Measurements from ENCODE around the gene CBX8. TPM values are rescaled to one million over a fixed set of nuclear protein-coding genes. Genes with fewer than 3 reads are reported as not detected.

The CBX8 gene
- total RNA-seq, 1 experiment from 2014 or later: 22.8 TPM

DNA sequence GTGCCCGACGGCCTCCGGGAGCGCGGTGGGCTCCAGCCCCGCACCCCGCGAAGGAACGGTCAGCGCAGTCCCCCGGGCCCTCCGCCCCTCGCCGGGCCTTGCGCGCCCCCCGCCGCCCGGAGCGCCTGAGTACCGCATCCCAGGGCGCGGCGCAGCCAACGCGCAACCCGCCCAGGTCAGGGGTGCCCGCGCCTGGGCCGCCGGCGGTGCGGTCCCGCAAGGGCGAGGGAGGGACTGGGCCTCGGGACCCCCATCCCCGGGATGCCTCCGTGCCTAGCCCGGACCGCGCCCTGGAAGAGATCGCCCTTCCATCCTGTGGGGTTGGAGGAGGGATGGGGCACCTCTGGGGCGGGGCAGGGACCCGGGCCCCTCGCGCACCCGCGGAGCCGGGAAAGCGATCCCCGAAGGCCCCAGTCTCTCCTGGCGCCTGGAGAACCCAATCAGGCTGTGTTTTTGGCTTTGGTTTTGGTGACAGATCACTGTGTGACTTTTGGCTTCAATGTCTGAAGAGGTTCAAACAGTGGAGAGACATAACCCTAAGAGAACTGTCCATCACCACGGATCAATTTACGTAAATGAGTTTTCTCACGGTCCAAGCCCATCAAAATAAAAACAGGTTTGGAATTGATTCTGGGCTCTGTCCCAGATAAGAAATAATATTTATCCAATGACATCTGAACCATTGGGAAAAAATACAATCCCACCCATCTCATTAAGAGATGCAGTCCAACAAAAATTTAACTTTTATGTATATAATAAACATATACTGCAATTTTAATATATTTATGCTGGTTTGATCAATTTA lies 48.4 kb downstream of the CBX8 start:
- in situ Hi-C loops (cut with HindIII; ENCODE audit: low pct_unique_long_range_greater_than_20kb, low sequenced_read_pairs): no loop called here
- no peak for DNase-seq (ENCODE audit: low read depth)

DNA sequence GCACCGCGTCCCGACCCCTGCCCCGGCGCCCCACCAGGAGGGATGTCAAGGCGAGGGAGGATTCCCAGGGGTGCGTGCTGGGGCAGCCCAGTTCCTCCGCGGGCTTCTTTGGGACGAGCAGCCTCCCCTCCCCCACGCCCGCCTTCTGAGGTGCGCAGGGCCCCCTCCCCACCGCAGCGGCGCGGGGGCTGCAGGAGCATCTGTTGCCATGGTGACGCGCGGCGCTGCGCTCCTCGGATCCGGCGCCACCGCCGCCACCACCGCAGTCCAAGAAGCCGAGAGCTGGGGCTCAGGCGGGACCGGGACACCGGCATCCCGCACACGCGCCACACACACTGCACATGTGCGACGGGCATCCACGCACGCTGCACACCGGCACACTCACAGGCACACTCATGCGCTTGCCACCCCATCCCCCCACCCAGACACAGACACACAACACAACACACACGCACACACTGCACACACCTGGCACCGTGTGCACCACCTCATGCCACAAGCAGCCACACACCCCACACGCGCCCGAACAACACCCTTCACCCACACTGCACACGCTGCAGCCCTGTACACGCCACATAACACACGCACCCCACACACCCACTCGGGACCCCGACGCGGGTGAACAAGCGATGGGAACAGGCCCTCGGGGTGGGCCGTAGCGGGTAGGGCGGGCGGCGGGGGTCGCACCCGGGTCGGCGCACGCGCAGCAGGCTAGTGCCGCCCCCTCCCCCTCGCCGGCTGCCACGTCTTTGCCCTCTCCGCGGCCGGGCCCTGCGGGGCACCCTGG lies 49.2 kb downstream of the CBX8 start:
- in situ Hi-C loops (cut with HindIII; ENCODE audit: low pct_unique_long_range_greater_than_20kb, low sequenced_read_pairs): no loop called here
- DNase-seq (ENCODE audit: low read depth): no peak

DNA sequence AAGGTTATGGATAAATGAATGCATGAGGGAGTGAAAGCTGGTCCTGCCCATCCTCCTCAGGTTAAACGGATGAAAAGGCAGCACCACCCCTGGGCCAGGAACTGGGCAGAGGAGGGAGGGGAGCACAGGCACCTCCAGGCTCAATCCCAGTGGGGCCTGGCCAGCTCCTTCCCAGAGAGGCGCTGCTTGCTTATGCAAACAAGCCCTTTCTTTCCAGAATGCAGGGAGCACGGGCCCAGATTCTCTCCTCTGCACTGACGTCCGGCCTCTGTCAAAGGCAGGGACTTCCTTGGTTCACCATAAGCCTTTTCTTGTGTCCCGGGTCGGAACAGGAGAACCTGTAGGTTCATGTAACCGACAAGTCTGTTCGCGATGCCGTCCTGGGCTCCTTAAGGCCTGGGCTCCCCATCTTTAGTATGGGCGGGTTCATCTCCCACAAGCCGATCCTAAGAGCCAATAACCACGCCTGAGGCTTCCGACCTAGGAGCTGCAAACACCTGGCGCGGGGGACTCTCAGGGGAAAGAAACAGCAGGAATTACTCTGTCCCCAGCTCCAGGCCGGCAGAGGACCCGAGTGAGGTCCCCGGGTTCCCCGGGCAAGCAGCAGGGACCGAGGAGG lies 49.9 kb downstream of the CBX8 start:
- in situ Hi-C loops (cut with HindIII; ENCODE audit: low pct_unique_long_range_greater_than_20kb, low sequenced_read_pairs): no loop called here
- DNase-seq (ENCODE audit: low read depth): no peak

GRCh38 chr17:79745641-79746105 lies 51.2 kb downstream of the CBX8 start:
- in situ Hi-C loops (cut with HindIII; ENCODE audit: low pct_unique_long_range_greater_than_20kb, low sequenced_read_pairs): no loop called here
- DNase-seq (ENCODE audit: low read depth): no peak

GRCh38 chr17:79743614-79744013 lies 53.3 kb downstream of the CBX8 start:
- in situ Hi-C loops (cut with HindIII; ENCODE audit: low pct_unique_long_range_greater_than_20kb, low sequenced_read_pairs): no loop called here

GRCh38 chr17:79742951-79743476 lies 53.9 kb downstream of the CBX8 start:
- in situ Hi-C loops (cut with HindIII; ENCODE audit: low pct_unique_long_range_greater_than_20kb, low sequenced_read_pairs): no loop called here

More at GRCh38 chr17:79743614-79744013, 53.3 kb downstream of the CBX8 start:
- DNase-seq (ENCODE audit: low read depth): no peak

GRCh38 chr17:79742589-79742918 lies 54.3 kb downstream of the CBX8 start:
- in situ Hi-C loops (cut with HindIII; ENCODE audit: low pct_unique_long_range_greater_than_20kb, low sequenced_read_pairs): no loop called here
- DNase-seq (ENCODE audit: low read depth): no peak

More at GRCh38 chr17:79742951-79743476, 53.9 kb downstream of the CBX8 start:
- no peak for DNase-seq (ENCODE audit: low read depth)

Other genes with a start within 250 kb of the CBX8 start
- 1.1 TPM in 1 of 2 replicates, not detected in the other for gene RBFOX3, start 186.0 kb downstream of the CBX8 start, total RNA-seq (2014; rRNA removed; shearing (Covaris generic); ENCODE audit: low replicate concordance)
- gene ENPP7, start 66.1 kb downstream of the CBX8 start, total RNA-seq (2014; rRNA removed; shearing (Covaris generic); ENCODE audit: low replicate concordance): not detected in 2 replicates
- 14.7 and 18.7 TPM in 2 replicates for gene CBX2, start 18.9 kb downstream of the CBX8 start, total RNA-seq (2014; rRNA removed; shearing (Covaris generic); ENCODE audit: low replicate concordance)
- gene CBX4, start 42.4 kb upstream of the CBX8 start, total RNA-seq (2014; rRNA removed; shearing (Covaris generic); ENCODE audit: low replicate concordance): 15.0 and 21.6 TPM in 2 replicates
- gene TBC1D16, start 238.8 kb upstream of the CBX8 start, total RNA-seq (2014; rRNA removed; shearing (Covaris generic); ENCODE audit: low replicate concordance): 25.8 and 27.0 TPM in 2 replicates
- gene CCDC40, start 239.6 kb upstream of the CBX8 start, total RNA-seq (2014; rRNA removed; shearing (Covaris generic); ENCODE audit: low replicate concordance): 7.2 and 41.3 TPM in 2 replicates

Data from Caki2 (cell line).